NCI-H187 (cell line): ENCODE measurements around the gene DEGS1.

Experiments used
- DNase-seq, 2 experiments: peaks; one replicate each; lab custom pipeline; 2025; lab: John Stamatoyannopoulos, UW

DEGS1 gene

GRCh38 chr1:224182866-224183590 lies at the start of gene DEGS1:
TSS of gene DEGS1 (plus strand) at chr1:224183240. CDS start at chr1:224183337, 97 bp downstream.
- peak; percentile 54 to 59 for DNase-seq

- DNase-seq: no peak
Measured at GRCh38 chr1:224133741-224134299, 49.2 kb upstream of the DEGS1 start.

DNA sequence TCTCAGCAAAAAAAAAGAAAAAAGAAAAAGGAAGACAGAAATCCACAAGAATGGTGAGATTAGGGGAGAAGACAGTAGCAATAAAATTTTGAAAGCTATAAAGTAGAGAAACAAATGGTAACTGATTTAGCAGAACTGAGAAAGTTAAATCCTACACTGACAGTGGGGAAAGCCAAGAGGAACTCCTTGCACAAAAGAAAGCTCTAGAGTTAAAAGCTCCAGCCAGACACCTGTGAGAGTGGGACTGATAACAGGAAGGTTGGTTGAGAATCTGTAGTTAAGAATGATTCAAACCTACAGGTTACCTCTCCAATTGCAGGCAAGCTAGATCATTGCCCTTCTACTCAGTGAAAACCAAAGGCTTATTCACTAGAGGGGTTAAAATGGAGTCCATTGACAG lies 45.5 kb upstream of the DEGS1 start:
- no peak for DNase-seq

DNA sequence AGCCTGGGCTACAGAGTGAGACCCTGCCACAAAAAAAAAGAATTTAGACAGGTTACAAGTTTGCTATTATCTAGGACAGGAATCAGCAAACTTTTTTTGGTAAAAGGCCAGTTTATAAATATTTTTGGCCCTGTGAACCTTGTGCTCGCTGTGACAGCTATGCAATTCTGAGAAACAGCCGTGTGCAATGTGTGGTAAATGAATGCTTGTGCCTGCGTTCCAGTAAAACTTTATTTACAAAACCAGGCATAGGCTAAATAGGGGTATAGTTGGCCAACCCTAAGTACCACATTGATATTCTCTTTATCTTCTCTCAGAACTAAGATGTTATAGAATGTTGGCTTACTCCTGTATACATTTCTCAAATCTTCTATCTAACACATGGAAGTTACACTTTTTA lies 44.8 kb upstream of the DEGS1 start:
- no peak for DNase-seq

- DNase-seq: no peak
Measured at GRCh38 chr1:224141693-224142092, 41.3 kb upstream of the DEGS1 start.

DNA sequence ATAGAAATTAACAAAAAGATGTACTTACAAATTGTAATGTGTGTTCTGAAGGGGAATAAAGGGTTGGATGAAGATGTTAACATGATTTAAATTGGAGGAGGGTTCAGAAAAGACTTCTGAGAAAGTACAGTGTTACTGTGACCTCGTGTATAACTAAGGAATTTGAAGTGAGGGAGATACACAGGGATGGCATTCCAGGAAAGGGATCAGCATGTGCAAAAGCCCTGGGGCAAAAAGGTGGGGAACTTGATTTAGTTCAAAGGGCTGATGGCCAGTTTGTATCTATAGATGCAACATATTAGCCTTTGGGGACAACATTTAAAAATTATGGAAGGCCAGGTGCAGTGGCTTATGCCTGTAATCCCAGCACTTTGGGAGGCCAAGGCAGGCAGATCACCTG lies 33.3 kb upstream of the DEGS1 start:
- no peak for DNase-seq

DNA sequence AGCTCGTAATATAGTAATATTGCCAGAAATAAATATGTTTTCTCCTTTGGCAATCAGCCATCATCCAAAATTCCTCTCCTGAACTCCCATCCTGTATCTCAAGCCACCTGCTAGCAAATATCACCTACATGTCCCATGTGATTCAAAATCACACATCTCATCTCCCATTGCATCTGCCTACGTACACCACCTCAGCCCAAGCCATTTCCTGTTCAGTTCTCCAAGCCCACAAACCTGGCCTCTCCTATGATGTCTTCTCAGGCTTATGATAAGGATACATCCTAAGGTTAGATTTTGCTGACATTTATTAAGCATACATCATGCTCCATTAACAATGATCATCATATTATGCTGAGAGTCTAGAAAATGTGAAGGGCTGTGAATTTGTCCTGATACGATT lies 31.9 kb upstream of the DEGS1 start:
- no peak for DNase-seq

GRCh38 chr1:224157316-224157715 lies 25.7 kb upstream of the DEGS1 start:
- no peak for DNase-seq

DNA sequence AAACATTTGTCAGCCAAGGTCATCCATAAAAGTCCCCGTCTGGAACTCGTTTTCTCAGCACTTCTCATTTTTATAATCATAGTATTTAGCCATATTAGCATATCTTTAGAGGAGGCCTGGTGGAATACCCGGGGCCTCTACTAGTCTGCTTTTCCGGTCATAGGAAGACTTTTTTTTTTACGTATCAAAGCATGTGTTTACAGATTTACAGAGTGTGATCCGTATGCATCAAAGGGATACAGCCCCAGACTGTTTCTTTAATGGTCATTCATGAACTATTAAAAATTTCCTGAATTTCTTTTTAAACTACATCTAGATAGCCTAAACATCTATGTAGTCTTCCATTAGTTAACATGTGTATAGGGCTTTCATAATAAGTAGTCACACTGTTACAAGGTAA lies 23.5 kb upstream of the DEGS1 start:
- no peak for DNase-seq

- no peak for DNase-seq
Measured at GRCh38 chr1:224160171-224160682, 22.8 kb upstream of the DEGS1 start.

DNA sequence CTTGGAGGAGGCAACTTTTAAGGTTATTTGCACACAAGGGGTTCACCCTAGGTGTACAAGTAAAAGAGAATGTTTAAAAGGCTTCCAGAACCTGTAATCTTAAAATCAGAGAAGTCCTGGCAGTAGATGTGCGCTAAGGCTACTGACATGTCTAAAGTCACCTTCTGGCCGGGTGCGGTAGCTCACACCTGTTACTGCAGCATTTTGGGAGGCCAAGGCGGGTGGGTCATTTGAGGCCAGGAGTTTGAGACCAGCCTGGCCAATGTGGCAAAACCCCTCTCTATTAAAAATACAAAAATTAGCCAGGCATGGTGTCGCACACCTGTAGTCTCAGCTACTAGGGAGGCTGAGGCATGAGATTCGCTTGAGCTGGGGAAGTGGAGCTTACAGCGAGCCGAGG lies 20.3 kb upstream of the DEGS1 start:
- no peak for DNase-seq

DNA sequence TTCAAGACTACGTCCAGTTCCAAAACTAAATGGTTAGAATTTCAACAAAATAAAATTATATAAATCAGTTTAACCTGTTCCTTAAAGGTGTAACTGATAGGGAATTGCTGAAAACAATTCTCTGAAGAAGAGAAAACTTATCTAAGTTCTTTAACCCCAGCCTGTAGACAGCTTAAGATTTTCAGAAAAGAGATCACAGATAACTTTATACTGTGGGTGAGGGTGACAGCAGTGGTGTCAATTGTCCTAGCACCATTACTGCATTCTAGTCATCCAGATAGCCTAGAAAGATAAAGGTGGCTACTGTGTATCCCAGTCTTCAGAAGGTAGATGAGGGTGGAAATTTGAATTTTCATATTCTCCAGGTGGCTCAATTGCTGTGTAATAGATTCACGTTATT lies 19.7 kb upstream of the DEGS1 start:
- no peak for DNase-seq

- no peak for DNase-seq
Measured at GRCh38 chr1:224168859-224169380, 14.1 kb upstream of the DEGS1 start.

- no peak for DNase-seq
Measured at GRCh38 chr1:224169718-224170270, 13.2 kb upstream of the DEGS1 start.

- no peak for DNase-seq
Measured at GRCh38 chr1:224170343-224170742, 12.7 kb upstream of the DEGS1 start.

GRCh38 chr1:224170748-224171478 lies 12.1 kb upstream of the DEGS1 start:
- no peak for DNase-seq

DNA sequence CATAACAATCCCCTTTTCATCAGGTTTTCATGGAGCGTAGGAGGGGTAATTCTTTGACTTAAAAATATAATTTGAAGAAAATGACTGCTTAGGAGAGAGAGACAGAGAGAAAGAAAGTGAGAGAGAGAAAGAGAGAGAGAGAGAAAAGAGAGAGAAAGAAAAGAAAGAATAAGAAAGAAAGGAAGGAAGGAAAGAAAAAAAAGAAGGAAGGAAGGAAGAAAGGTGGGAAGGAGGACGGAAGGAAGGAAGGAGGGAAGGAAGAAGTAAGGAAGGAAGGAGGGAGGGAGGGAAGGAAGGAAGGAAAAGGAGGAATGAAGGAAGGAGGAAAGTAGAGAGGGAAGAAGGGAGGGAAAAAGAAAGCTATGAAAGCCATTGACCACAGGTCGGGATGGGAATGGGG lies 10.8 kb upstream of the DEGS1 start:
- no peak for DNase-seq

- no peak for DNase-seq
Measured at GRCh38 chr1:224173523-224173922, 9.5 kb upstream of the DEGS1 start.

- DNase-seq: no peak
Measured at GRCh38 chr1:224175617-224176016, 7.4 kb upstream of the DEGS1 start.

GRCh38 chr1:224177356-224177999 lies 5.6 kb upstream of the DEGS1 start:
- DNase-seq: no peak

- no peak for DNase-seq
Measured at GRCh38 chr1:224178894-224179293, 4.1 kb upstream of the DEGS1 start.
